ENCODE measurements around the gene TP53I11.

DNA sequence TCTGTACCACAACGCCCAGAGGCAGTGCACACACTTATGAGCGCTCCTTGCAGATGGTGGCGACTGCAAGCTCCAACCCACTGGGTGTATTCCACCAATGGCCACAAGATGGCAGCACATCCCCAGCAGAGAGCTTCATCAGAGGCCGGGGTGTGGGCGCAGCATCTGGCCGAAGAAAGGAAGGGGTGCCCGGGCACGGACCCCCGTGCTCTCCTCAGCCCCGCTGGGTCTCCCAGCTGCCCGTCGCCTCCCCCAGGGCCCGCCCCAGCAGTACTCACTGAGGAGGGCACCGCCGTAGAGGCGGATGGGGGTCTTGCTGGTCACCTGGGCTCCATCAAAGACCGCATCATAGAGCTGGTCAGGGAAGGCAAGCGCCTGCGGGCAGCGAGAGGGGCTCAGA lies 14.2 kb downstream of the TP53I11 start:
- TF ChIP-seq CTCF (IDR thresholded peaks at IDR 0.05) (peak; percentile 93 to 97 (median 96)), POLR2A (IDR thresholded peaks at IDR 0.05) (no peak)

All from body of pancreas (tissue), 4 donors.